Measurements from ENCODE around the gene RYR1. TPM values are rescaled to one million over a fixed set of nuclear protein-coding genes. Genes with fewer than 3 reads are reported as not detected.

RYR1 gene
- total RNA-seq, 1 experiment from 2014 or later: 34.2 TPM

- H3K27me3 ChIP-seq (ENCODE audit: control insufficient read depth, insufficient read depth, low read length): no peaks in the 10 kb centered on the region
- no TSS peak for BruUV-seq (replicated peaks)
- H3K9me3 ChIP-seq (ENCODE audit: control insufficient read depth, insufficient read depth, low read depth, low read length): no peaks in the 10 kb centered on the region
- TF ChIP-seq POLR2AphosphoS5 (IDR thresholded peaks at IDR 0.05; ENCODE audit: low read depth, low read length) (no peak), CTCF (IDR thresholded peaks at IDR 0.05) (no peak), SIN3A (IDR thresholded peaks at IDR 0.05; ENCODE audit: borderline replicate concordance, insufficient read depth, low read depth, low read length) (no peak), TCF7L2 (IDR thresholded peaks at IDR 0.05; ENCODE audit: low read depth, low read length) (no peak)
- TF ChIP-seq, protein P1, sequence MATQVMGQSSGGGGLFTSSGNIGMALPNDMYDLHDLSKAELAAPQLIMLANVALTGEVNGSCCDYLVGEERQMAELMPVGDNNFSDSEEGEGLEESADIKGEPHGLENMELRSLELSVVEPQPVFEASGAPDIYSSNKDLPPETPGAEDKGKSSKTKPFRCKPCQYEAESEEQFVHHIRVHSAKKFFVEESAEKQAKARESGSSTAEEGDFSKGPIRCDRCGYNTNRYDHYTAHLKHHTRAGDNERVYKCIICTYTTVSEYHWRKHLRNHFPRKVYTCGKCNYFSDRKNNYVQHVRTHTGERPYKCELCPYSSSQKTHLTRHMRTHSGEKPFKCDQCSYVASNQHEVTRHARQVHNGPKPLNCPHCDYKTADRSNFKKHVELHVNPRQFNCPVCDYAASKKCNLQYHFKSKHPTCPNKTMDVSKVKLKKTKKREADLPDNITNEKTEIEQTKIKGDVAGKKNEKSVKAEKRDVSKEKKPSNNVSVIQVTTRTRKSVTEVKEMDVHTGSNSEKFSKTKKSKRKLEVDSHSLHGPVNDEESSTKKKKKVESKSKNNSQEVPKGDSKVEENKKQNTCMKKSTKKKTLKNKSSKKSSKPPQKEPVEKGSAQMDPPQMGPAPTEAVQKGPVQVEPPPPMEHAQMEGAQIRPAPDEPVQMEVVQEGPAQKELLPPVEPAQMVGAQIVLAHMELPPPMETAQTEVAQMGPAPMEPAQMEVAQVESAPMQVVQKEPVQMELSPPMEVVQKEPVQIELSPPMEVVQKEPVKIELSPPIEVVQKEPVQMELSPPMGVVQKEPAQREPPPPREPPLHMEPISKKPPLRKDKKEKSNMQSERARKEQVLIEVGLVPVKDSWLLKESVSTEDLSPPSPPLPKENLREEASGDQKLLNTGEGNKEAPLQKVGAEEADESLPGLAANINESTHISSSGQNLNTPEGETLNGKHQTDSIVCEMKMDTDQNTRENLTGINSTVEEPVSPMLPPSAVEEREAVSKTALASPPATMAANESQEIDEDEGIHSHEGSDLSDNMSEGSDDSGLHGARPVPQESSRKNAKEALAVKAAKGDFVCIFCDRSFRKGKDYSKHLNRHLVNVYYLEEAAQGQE (IDR thresholded peaks at IDR 0.05; ENCODE audit: insufficient read depth in 1 of 2, low read depth in 2 of 2, low read length in 1 of 2): no peak
- ATAC-seq (no peak), DNase-seq (ENCODE audit: low read depth, low spot score) (no peak)
- no peak overlapping the region for H3K4me3 ChIP-seq (ENCODE audit: low read depth in 2 of 2, low read length in 2 of 2)
- ChIA-PET CTCF (interaction anchor here (1.0 kb wide), 1 partner anchor 38 kb away, joined by 3 read pairs; the partner anchor contains the start of gene FAM98C), POLR2A (no interaction called here)
- H3K27ac ChIP-seq (ENCODE audit: low read length): no peak overlapping the region
- intact Hi-C loops (cut with micrococcal nuclease; ENCODE audit: unreplicated experiment) (no loop called here), in situ Hi-C loops (cut with HindIII; ENCODE audit: low pct_unique_long_range_greater_than_20kb, low sequenced_read_pairs) (no loop called here)
- no peaks in the 10 kb centered on the region for H3K4me1 ChIP-seq (ENCODE audit: control insufficient read depth, insufficient read depth, low read length)
- H3K36me3 ChIP-seq (ENCODE audit: control insufficient read depth, insufficient read depth, low read length): no peaks in the 10 kb centered on the region
These were observed 7.1 kb downstream of the RYR1 start for GRCh38 chr19:38440592-38440991.

DNA sequence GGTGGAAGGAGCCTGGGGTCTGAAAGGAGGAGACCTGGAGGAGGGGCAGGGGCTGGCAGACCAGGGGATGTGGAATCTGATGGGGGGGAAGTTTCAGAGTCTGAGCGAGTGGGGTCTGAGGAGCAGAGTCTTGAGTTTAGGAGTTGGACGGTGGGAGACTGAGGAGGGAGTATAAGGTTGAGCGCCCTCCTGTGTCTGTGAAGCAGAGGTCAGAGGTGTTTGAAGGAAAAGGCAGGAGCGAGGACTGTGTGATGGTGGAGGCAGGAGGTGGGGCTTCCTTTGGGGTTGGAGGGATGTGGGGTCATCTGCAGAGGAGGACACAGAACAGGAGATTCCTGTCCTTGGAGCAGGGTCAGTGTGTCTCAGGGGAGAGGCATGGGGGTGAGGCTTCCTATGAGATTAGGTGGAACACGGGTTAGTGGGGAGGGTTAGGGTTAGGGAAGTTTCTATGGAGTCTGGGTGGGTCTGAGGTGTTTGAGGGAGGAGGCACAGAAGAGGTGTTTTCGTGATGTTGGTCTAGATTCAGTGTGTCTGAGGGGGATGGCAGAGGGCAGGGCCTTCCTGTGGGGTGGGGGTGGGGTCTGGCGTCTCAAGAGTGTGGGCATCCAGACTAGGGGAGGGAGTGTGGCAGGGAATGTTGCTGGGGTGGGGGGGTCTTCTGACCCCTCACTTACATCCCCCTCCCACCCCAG lies 8.3 kb downstream of the RYR1 start:
- Histone ChIP-seq H3K27ac (ENCODE audit: low read length) (no peak overlapping the region), H3K4me3 (ENCODE audit: low read depth in 2 of 2, low read length in 2 of 2) (no peak overlapping the region), H3K9me3 (ENCODE audit: control insufficient read depth, insufficient read depth, low read depth, low read length) (no peaks in the 10 kb centered on the region), H3K36me3 (ENCODE audit: control insufficient read depth, insufficient read depth, low read length) (no peaks in the 10 kb centered on the region), H3K27me3 (ENCODE audit: control insufficient read depth, insufficient read depth, low read length) (no peaks in the 10 kb centered on the region), H3K4me1 (ENCODE audit: control insufficient read depth, insufficient read depth, low read length) (no peaks in the 10 kb centered on the region)
- in situ Hi-C loops (cut with HindIII; ENCODE audit: low pct_unique_long_range_greater_than_20kb, low sequenced_read_pairs): no loop called here
- DNase-seq (ENCODE audit: low read depth, low spot score) (no peak), ATAC-seq (peak; percentile 75)
- ChIA-PET CTCF (no interaction called here), POLR2A (no interaction called here)
- TF ChIP-seq, protein P1 (IDR thresholded peaks at IDR 0.05; ENCODE audit: insufficient read depth in 1 of 2, low read depth in 2 of 2, low read length in 1 of 2): no peak
- TF ChIP-seq TCF7L2 (IDR thresholded peaks at IDR 0.05; ENCODE audit: low read depth, low read length) (no peak), SIN3A (IDR thresholded peaks at IDR 0.05; ENCODE audit: borderline replicate concordance, insufficient read depth, low read depth, low read length) (no peak), CTCF (IDR thresholded peaks at IDR 0.05) (no peak), POLR2AphosphoS5 (IDR thresholded peaks at IDR 0.05; ENCODE audit: low read depth, low read length) (no peak)
- intact Hi-C loops (cut with micrococcal nuclease; ENCODE audit: unreplicated experiment): no loop called here
- no TSS peak for BruUV-seq (replicated peaks)
